ENCODE measurements around the gene CIITA.
"Not testable (repeated sequence)": the region's sequence is repeated elsewhere in the genome, so short reads cannot be mapped to it uniquely, and the experiment has no call there.

CIITA gene

GRCh38 chr16:10876799-10877341 lies at the start of gene CIITA:
CIITA (plus strand) TSS chr16:10877202; CDS start chr16:10877331, 129 bp downstream.
- Mint-ChIP-seq H3K4me1 (peaks cover 36% of the 10 kb centered on the region), H3K4me3 (peak within 1 kb of the TSS; percentile 90), H3K9me3 (no peaks in the 10 kb centered on the region), H3K36me3 (no peaks in the 10 kb centered on the region), H3K27ac (peak within 1 kb of the TSS; percentile 30), H3K27me3 (peaks cover 50% of the 10 kb centered on the region)

- Mint-ChIP-seq H3K4me1 (no peaks in the 10 kb centered on the region), H3K27me3 (peaks cover 5% of the 10 kb centered on the region), H3K36me3 (no peaks in the 10 kb centered on the region), H3K9me3 (no peaks in the 10 kb centered on the region), H3K4me3 (no peak overlapping the region), H3K27ac (no peak overlapping the region)
These were observed 49.2 kb upstream of the CIITA start for GRCh38 chr16:10827691-10828341.

GRCh38 chr16:10828851-10829366 lies 48.1 kb upstream of the CIITA start:
- Mint-ChIP-seq H3K27ac (no peak overlapping the region), H3K4me1 (no peaks in the 10 kb centered on the region), H3K4me3 (no peak overlapping the region), H3K36me3 (no peaks in the 10 kb centered on the region), H3K9me3 (no peaks in the 10 kb centered on the region), H3K27me3 (peaks cover 5% of the 10 kb centered on the region)

GRCh38 chr16:10829390-10830098 lies 47.5 kb upstream of the CIITA start:
- H3K4me1 Mint-ChIP-seq, H3K27me3 Mint-ChIP-seq, H3K36me3 Mint-ChIP-seq, H3K9me3 Mint-ChIP-seq, H3K27ac Mint-ChIP-seq, H3K4me3 Mint-ChIP-seq: not testable (repeated sequence)

- not testable (repeated sequence) for H3K36me3 Mint-ChIP-seq, H3K9me3 Mint-ChIP-seq, H3K4me3 Mint-ChIP-seq, H3K4me1 Mint-ChIP-seq, H3K27me3 Mint-ChIP-seq, H3K27ac Mint-ChIP-seq
These were observed 46.8 kb upstream of the CIITA start for GRCh38 chr16:10830240-10830639.

- Mint-ChIP-seq H3K9me3 (no peaks in the 10 kb centered on the region), H3K27ac (no peak overlapping the region), H3K4me1 (no peaks in the 10 kb centered on the region)
These were observed 44.8 kb upstream of the CIITA start for GRCh38 chr16:10831894-10832886.

GRCh38 chr16:10833271-10833670 lies 43.7 kb upstream of the CIITA start:
- Mint-ChIP-seq H3K27ac (no peak overlapping the region), H3K9me3 (no peaks in the 10 kb centered on the region), H3K27me3 (peaks cover 6% of the 10 kb centered on the region), H3K4me1 (no peaks in the 10 kb centered on the region), H3K36me3 (no peaks in the 10 kb centered on the region), H3K4me3 (no peak overlapping the region)

More at GRCh38 chr16:10831894-10832886, 44.8 kb upstream of the CIITA start:
- Mint-ChIP-seq H3K27me3 (peaks cover 7% of the 10 kb centered on the region), H3K4me3 (no peak overlapping the region), H3K36me3 (no peaks in the 10 kb centered on the region)

GRCh38 chr16:10834130-10834529 lies 42.9 kb upstream of the CIITA start:
- Mint-ChIP-seq H3K36me3 (no peaks in the 10 kb centered on the region), H3K4me3 (no peak overlapping the region), H3K4me1 (no peaks in the 10 kb centered on the region), H3K27ac (no peak overlapping the region), H3K27me3 (peaks cover 4% of the 10 kb centered on the region), H3K9me3 (no peaks in the 10 kb centered on the region)

- no peak overlapping the region for H3K27ac Mint-ChIP-seq
- H3K4me3 Mint-ChIP-seq = no peak overlapping the region
- H3K27me3 Mint-ChIP-seq = peaks cover 4% of the 10 kb centered on the region
- no peaks in the 10 kb centered on the region for H3K4me1 Mint-ChIP-seq
- H3K36me3 Mint-ChIP-seq = no peaks in the 10 kb centered on the region
- H3K9me3 Mint-ChIP-seq = no peaks in the 10 kb centered on the region
These were observed 42.2 kb upstream of the CIITA start for GRCh38 chr16:10834766-10835165.

- H3K9me3 Mint-ChIP-seq = no peaks in the 10 kb centered on the region
- no peak overlapping the region for H3K4me3 Mint-ChIP-seq
- no peak overlapping the region for H3K27ac Mint-ChIP-seq
- H3K27me3 Mint-ChIP-seq = peaks cover 2% of the 10 kb centered on the region
- H3K36me3 Mint-ChIP-seq = no peaks in the 10 kb centered on the region
- H3K4me1 Mint-ChIP-seq = no peaks in the 10 kb centered on the region
These were observed 41.6 kb upstream of the CIITA start for GRCh38 chr16:10835281-10835931.

GRCh38 chr16:10836174-10836853 lies 40.7 kb upstream of the CIITA start:
- H3K9me3 Mint-ChIP-seq = no peaks in the 10 kb centered on the region
- peaks cover 2% of the 10 kb centered on the region for H3K27me3 Mint-ChIP-seq
- H3K4me1 Mint-ChIP-seq = no peaks in the 10 kb centered on the region
- H3K36me3 Mint-ChIP-seq = no peaks in the 10 kb centered on the region
- H3K4me3 Mint-ChIP-seq = no peak overlapping the region
- no peak overlapping the region for H3K27ac Mint-ChIP-seq

- H3K36me3 Mint-ChIP-seq = no peaks in the 10 kb centered on the region
- H3K27ac Mint-ChIP-seq = no peak overlapping the region
- no peaks in the 10 kb centered on the region for H3K9me3 Mint-ChIP-seq
- H3K4me3 Mint-ChIP-seq = no peak overlapping the region
- H3K27me3 Mint-ChIP-seq = peaks cover 2% of the 10 kb centered on the region
- no peaks in the 10 kb centered on the region for H3K4me1 Mint-ChIP-seq
These were observed 38.3 kb upstream of the CIITA start for GRCh38 chr16:10838621-10839278.

GRCh38 chr16:10839279-10839666 lies 37.7 kb upstream of the CIITA start:
- H3K9me3 Mint-ChIP-seq = no peaks in the 10 kb centered on the region
- peaks cover 2% of the 10 kb centered on the region for H3K27me3 Mint-ChIP-seq
- H3K4me3 Mint-ChIP-seq = no peak overlapping the region
- H3K4me1 Mint-ChIP-seq = no peaks in the 10 kb centered on the region
- no peaks in the 10 kb centered on the region for H3K36me3 Mint-ChIP-seq
- H3K27ac Mint-ChIP-seq = no peak overlapping the region

GRCh38 chr16:10840703-10841102 lies 36.3 kb upstream of the CIITA start:
- H3K9me3 Mint-ChIP-seq = no peaks in the 10 kb centered on the region
- no peaks in the 10 kb centered on the region for H3K4me1 Mint-ChIP-seq

More at GRCh38 chr16:10840703-10841102, 36.3 kb upstream of the CIITA start:
- Mint-ChIP-seq H3K36me3 (no peaks in the 10 kb centered on the region), H3K4me3 (no peak overlapping the region), H3K27me3 (peaks cover 2% of the 10 kb centered on the region), H3K27ac (no peak overlapping the region)

Data from activated naive CD4-positive, alpha-beta T cell treated with anti-CD3 and anti-CD28 coated beads, Interleukin-2, amount 50 U/mL, for 24 hours (primary cell).